Breast epithelium (tissue), 4 donors: ENCODE data around the gene LBX2. TPM values are rescaled to one million over a fixed set of nuclear protein-coding genes. Genes with fewer than 3 reads are reported as not detected.

Experiments used
- DNase-seq, 2 donors: peaks; one replicate each; pipeline ENCODE4 v3.0.0-alpha.2; 2019; ENCODE audit warnings: low spot score in 2 of 2
- H3K27ac ChIP-seq, 2 donors: fragments of 200-600 bp; sonication (generic) in 1 of 2; one replicate each; pipeline ENCODE4 v1.5.1; 2016 to 2019; ENCODE audit warnings: mild to moderate bottlenecking in 1 of 2
- H3K27me3 ChIP-seq, 2 donors: fragments of 200-600 bp; sonication (generic) in 1 of 2; one replicate each; pipeline versions ENCODE4 v1.5.1 to v1.6.0; 2017 to 2019; ENCODE audit warnings: control low read depth in 1 of 2, mild to moderate bottlenecking in 1 of 2
- H3K36me3 ChIP-seq: fragments of 200-600 bp; one replicate; pipeline ENCODE4 v1.5.1; 2019
- H3K4me1 ChIP-seq, 2 donors: fragments of 200-600 bp; sonication (generic); one replicate each; pipeline ENCODE4 v1.5.1; 2016 to 2019; ENCODE audit warnings: control low read depth in 1 of 2
- H3K4me3 ChIP-seq, 3 donors: fragments of 200-600 bp; sonication (generic); 1 replicate in 2 of 3; 2 replicates in 1 of 3; pipeline ENCODE4 v1.5.1; 2016 to 2019; ENCODE audit warnings: mild to moderate bottlenecking in 3 of 3, moderate library complexity in 2 of 3
- H3K9me3 ChIP-seq, 2 donors: fragments of 200-600 bp; sonication (generic) in 1 of 2; one replicate each; pipeline ENCODE4 v1.5.1; 2016 to 2019; ENCODE audit warnings: control low read depth in 1 of 2
- CTCF ChIP-seq, 3 donors: fragments of 450-650 bp; IDR thresholded peaks; one replicate each; pipeline ENCODE4 v1.5.1; 2016 to 2017; ENCODE audit warnings: antibody characterized with exemption in 3 of 3, mild to moderate bottlenecking in 3 of 3, moderate library complexity in 3 of 3
- POLR2A ChIP-seq: fragments of 450-650 bp; IDR thresholded peaks from one replicate; pipeline ENCODE4 v1.6.1; 2016; ENCODE audit warnings: antibody characterized with exemption, mild to moderate bottlenecking, moderate library complexity
- POLR2AphosphoS5 ChIP-seq, 3 donors: sonication (generic); formaldehyde crosslinking; IDR thresholded peaks; one replicate each; pipeline ENCODE4 v1.6.1; 2017; ENCODE audit warnings: antibody characterized with exemption in 3 of 3
- intact Hi-C: fragments of 100-400 bp; cut with DNase I; formaldehyde crosslinking; loops from one replicate; pipeline ENCODE4 v1.15.1; 2023; ENCODE audit warnings: low total_unique reads
- total RNA-seq, 3 donors: library from RNA; depleted of rRNA; stranded (reverse); fragments of >200 nt; gene quantifications; one replicate each; pipeline ENCODE4 v1.1.0, GENCODE V29; 2016

Gene LBX2
- total RNA-seq, 3 donors from 2014 or later, result 0.29 to 4.6 (median 1.3) TPM

- TF ChIP-seq CTCF (IDR thresholded peaks at IDR 0.05) (no peak), POLR2AphosphoS5 (IDR thresholded peaks at IDR 0.05) (peak; percentile 29 to 61 (median 52)), POLR2A (no peak)
- peak overlapping the region in 1 of 3 donors; percentile 68 for H3K4me3 ChIP-seq
- H3K9me3 ChIP-seq, result no peaks in the 10 kb centered on the region
- DNase-seq, result no peak
- H3K27ac ChIP-seq, result no peak overlapping the region
- no peaks in the 10 kb centered on the region for H3K36me3 ChIP-seq
- H3K27me3 ChIP-seq, result peaks cover 17 to 69% of the 10 kb centered on the region in 2 donors
- no peaks in the 10 kb centered on the region for H3K4me1 ChIP-seq
- intact Hi-C loops, result no loop called here
These were observed 14.4 kb upstream of the LBX2 start for GRCh38 chr2:74513605-74514367.

GRCh38 chr2:74512744-74513604 is 13.6 kb upstream of the LBX2 start:
- Histone ChIP-seq H3K4me3 (no peak overlapping the region), H3K27ac (no peak overlapping the region), H3K9me3 (no peaks in the 10 kb centered on the region), H3K36me3 (no peaks in the 10 kb centered on the region), H3K4me1 (no peaks in the 10 kb centered on the region), H3K27me3 (peaks cover 17 to 61% of the 10 kb centered on the region in 2 donors)
- TF ChIP-seq POLR2A, result no peak
- no peak for TF ChIP-seq CTCF (IDR thresholded peaks at IDR 0.05)
- no peak for TF ChIP-seq POLR2AphosphoS5 (IDR thresholded peaks at IDR 0.05)
- intact Hi-C loops, result no loop called here
- DNase-seq, result no peak

- no peaks in the 10 kb centered on the region for H3K36me3 ChIP-seq
- intact Hi-C loops, result no loop called here
- H3K27me3 ChIP-seq, result peaks cover 15 to 45% of the 10 kb centered on the region in 2 donors
- no peak for DNase-seq
- peaks cover 0 to 6% of the 10 kb centered on the region in 2 donors for H3K4me1 ChIP-seq
- no peak overlapping the region for H3K4me3 ChIP-seq
- no peaks in the 10 kb centered on the region for H3K9me3 ChIP-seq
- H3K27ac ChIP-seq, result no peak overlapping the region
- TF ChIP-seq CTCF (IDR thresholded peaks at IDR 0.05), result no peak
- no peak for TF ChIP-seq POLR2AphosphoS5 (IDR thresholded peaks at IDR 0.05)
- TF ChIP-seq POLR2A, result no peak
These were observed 11.9 kb upstream of the LBX2 start for GRCh38 chr2:74511104-74511989.

- Histone ChIP-seq H3K4me3 (no peak overlapping the region), H3K4me1 (peaks cover 0 to 17% of the 10 kb centered on the region in 2 donors), H3K27ac (no peak overlapping the region), H3K9me3 (no peaks in the 10 kb centered on the region), H3K36me3 (no peaks in the 10 kb centered on the region), H3K27me3 (peaks cover 13 to 34% of the 10 kb centered on the region in 2 donors)
- DNase-seq, result no peak
- intact Hi-C loops, result no loop called here
- TF ChIP-seq CTCF (IDR thresholded peaks at IDR 0.05) (no peak), POLR2AphosphoS5 (IDR thresholded peaks at IDR 0.05) (no peak), POLR2A (no peak)
These were observed 10.9 kb upstream of the LBX2 start for GRCh38 chr2:74510272-74510671.
